KMS-11 (cell line): ENCODE results near the gene UTY.

Source experiments
- H2AFZ ChIP-seq: fragments of 200-600 bp; sonication (generic); 2 replicates; pipeline ENCODE4 v1.6.1; 2016; ENCODE audit warnings: antibody characterized with exemption, mixed run types, low read depth
- H3K27ac ChIP-seq: fragments of 200-600 bp; sonication (generic); 2 replicates; pipeline ENCODE4 v1.6.1; 2016; ENCODE audit warnings: mild to moderate bottlenecking, mixed run types
- H3K27me3 ChIP-seq: fragments of 200-600 bp; sonication (generic); 2 replicates; pipeline ENCODE4 v1.6.1; 2017; ENCODE audit warnings: mild to moderate bottlenecking, low read depth, mixed run types, moderate library complexity; ENCODE audit not compliant: insufficient read depth
- H3K36me3 ChIP-seq: fragments of 200-600 bp; sonication (generic); 2 replicates; pipeline ENCODE4 v1.6.1; 2017; ENCODE audit warnings: mild to moderate bottlenecking, mixed run types; ENCODE audit not compliant: insufficient read depth
- H3K4me1 ChIP-seq: fragments of 200-600 bp; sonication (generic); 2 replicates; pipeline ENCODE4 v1.6.1; 2016; ENCODE audit warnings: mild to moderate bottlenecking, low read depth, mixed run types; ENCODE audit not compliant: poor library complexity, severe bottlenecking
- H3K4me2 ChIP-seq: fragments of 200-600 bp; sonication (generic); 2 replicates; pipeline ENCODE4 v1.7.0; 2016; ENCODE audit warnings: mild to moderate bottlenecking, mixed run types
- H3K4me3 ChIP-seq: fragments of 200-600 bp; sonication (generic); IDR thresholded peaks from 2 replicates; pipeline ENCODE4 v1.6.1; 2017; ENCODE audit warnings: low read depth, low read length, mixed read lengths; ENCODE audit not compliant: insufficient read depth
- H3K79me2 ChIP-seq: fragments of 200-600 bp; sonication (generic); 2 replicates; pipeline ENCODE4 v1.6.1; 2016; ENCODE audit warnings: low read depth, mixed run types; ENCODE audit not compliant: insufficient read depth
- H3K9ac ChIP-seq: fragments of 200-600 bp; sonication (generic); 2 replicates; pipeline ENCODE4 v1.6.1; 2016; ENCODE audit warnings: mild to moderate bottlenecking, mixed run types
- H4K20me1 ChIP-seq: fragments of 200-600 bp; sonication (generic); 2 replicates; pipeline ENCODE4 v1.6.1; 2016; ENCODE audit warnings: mild to moderate bottlenecking, mixed run types; ENCODE audit not compliant: insufficient read depth
- TF ChIP-seq, protein P1 (sequence below): fragments of 200-600 bp; sonication (generic); conservative IDR thresholded peaks from 2 replicates; pipeline ENCODE4 v1.6.1; 2017; ENCODE audit warnings: low read depth, mild to moderate bottlenecking, antibody characterized with exemption, low read length, moderate library complexity, mixed read lengths

Gene UTY

DNA sequence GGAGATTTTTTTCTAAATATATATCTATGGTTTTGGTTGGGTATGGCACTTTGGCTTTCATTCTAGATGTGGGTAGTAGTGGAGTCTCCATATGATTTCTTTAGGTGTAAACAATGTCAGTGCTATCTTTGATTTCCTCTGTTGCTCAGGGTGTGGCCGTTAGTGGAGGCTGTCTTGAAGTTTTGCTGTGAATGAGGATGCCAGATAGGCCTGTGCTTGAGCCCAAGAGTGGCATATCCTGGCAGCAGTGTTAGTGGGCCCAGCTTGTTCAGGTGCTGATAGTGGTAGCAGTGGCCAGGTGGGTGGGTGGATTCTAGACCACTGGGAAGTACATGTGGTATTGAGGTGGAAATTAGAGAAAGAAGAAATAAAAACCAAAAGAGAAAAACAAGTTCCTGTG, 8.9 kb upstream of the UTY start:
- Histone ChIP-seq H4K20me1 (no peaks in the 10 kb centered on the region), H3K9ac (no peak overlapping the region), H3K4me3 (no peak overlapping the region), H3K27me3 (no peaks in the 10 kb centered on the region), H3K4me1 (no peaks in the 10 kb centered on the region), H3K27ac (no peak overlapping the region), H3K36me3 (no peaks in the 10 kb centered on the region), H2AFZ (no peak overlapping the region), H3K4me2 (no peak overlapping the region), H3K79me2 (no peaks in the 10 kb centered on the region)
- TF ChIP-seq, protein P1, sequence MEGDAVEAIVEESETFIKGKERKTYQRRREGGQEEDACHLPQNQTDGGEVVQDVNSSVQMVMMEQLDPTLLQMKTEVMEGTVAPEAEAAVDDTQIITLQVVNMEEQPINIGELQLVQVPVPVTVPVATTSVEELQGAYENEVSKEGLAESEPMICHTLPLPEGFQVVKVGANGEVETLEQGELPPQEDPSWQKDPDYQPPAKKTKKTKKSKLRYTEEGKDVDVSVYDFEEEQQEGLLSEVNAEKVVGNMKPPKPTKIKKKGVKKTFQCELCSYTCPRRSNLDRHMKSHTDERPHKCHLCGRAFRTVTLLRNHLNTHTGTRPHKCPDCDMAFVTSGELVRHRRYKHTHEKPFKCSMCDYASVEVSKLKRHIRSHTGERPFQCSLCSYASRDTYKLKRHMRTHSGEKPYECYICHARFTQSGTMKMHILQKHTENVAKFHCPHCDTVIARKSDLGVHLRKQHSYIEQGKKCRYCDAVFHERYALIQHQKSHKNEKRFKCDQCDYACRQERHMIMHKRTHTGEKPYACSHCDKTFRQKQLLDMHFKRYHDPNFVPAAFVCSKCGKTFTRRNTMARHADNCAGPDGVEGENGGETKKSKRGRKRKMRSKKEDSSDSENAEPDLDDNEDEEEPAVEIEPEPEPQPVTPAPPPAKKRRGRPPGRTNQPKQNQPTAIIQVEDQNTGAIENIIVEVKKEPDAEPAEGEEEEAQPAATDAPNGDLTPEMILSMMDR: no peak

DNA sequence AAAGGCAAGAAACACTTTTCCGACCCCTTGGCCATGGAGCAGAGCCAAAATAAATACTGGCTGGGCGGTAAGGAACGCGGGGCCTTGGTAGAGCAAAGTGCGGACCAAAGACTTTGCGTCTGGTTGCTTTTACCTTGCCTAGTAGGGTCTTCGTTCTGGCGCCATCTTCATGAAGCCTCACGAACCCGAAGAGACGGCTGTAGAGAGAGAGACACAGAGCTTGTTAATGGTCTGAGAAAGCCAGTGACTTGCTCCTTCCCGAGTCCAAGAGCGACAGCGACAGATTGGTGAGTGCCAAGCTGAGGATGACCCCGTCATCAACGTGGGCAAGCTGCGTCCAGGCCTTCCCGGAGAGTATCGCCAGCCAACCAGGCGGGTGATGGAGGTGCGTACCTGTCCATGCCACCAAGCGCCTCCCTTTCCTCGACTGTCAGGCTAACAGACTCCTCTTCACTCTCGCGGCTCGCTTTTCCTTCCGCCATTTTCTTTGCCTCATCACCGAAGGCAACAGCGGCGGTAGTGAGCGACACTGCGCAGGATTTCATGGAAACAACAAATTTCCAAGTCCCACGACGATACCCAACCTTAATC, 617 bp downstream of the UTY start:
- Histone ChIP-seq H3K27ac (no peak overlapping the region), H2AFZ (no peak overlapping the region), H3K9ac (no peak overlapping the region)

DNA sequence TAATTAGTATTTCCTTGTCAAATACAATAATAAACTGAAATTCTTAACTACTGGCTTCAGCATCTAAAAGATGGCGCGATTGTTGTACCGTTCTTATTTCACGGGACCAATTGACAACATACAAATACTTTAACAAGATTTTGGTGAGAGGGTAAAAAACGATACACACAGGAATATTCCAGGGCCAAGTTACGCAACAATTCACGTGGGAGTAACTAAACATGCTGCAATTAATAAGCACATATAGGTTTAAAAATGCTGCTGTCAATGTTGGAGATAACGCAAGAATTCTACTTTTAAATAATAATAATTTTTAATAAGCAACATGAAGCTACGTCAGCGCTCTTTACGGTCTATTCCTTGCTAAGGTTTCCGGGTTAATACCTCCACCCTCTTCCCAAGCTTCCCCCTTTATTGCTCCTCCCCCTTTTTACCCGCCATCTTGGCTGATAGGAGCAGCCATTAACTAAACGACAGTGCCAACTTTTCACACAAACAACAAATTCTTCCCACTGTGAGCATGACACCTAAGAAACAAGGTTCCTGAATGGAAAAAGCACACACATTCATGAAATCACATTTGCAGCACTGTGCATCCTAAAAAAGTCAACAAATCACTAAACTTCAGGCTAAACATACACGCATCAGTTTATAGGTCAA, 1.6 kb downstream of the UTY start:
- H3K79me2 ChIP-seq: no peaks in the 10 kb centered on the region
- no peak overlapping the region for H3K27ac ChIP-seq
- H3K36me3 ChIP-seq: no peaks in the 10 kb centered on the region
- no peaks in the 10 kb centered on the region for H4K20me1 ChIP-seq
- no peaks in the 10 kb centered on the region for H3K27me3 ChIP-seq
- TF ChIP-seq, protein P1: no peak
- no peak overlapping the region for H3K4me2 ChIP-seq
- no peak overlapping the region for H2AFZ ChIP-seq
- H3K4me3 ChIP-seq: no peak overlapping the region
- H3K9ac ChIP-seq: no peak overlapping the region
- no peaks in the 10 kb centered on the region for H3K4me1 ChIP-seq

More for the DNA sequence above, 617 bp downstream of the UTY start:
- Histone ChIP-seq H3K27me3 (no peaks in the 10 kb centered on the region), H3K79me2 (no peaks in the 10 kb centered on the region), H3K4me2 (no peak overlapping the region), H4K20me1 (no peaks in the 10 kb centered on the region), H3K4me1 (no peaks in the 10 kb centered on the region), H3K36me3 (no peaks in the 10 kb centered on the region), H3K4me3 (no peak overlapping the region)
- TF ChIP-seq, protein P1: no peak

DNA sequence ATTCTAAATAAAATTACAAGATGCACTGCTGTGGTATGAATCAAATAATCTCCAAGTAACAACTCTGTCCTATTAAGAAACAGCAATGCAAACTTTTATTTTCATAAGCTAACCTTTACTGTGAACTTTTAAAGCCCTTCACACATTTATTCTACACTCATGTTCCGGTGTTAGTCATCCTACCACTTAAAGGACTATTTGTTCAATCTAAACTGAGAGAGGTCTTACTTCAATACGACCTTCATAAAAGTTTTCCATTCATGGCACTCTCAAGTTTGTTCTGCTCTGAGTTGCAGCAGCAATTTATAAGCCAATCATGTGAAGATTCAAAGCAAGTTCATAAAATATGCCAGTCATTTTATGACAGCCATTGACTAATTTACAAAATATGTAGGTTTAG, 4.8 kb downstream of the UTY start:
- no peak overlapping the region for H3K9ac ChIP-seq
- H3K27ac ChIP-seq: no peak overlapping the region
- H3K27me3 ChIP-seq: no peaks in the 10 kb centered on the region
- no peak overlapping the region for H3K4me2 ChIP-seq
- TF ChIP-seq, protein P1: no peak
- no peak overlapping the region for H2AFZ ChIP-seq
- H3K36me3 ChIP-seq: no peaks in the 10 kb centered on the region
- no peaks in the 10 kb centered on the region for H3K79me2 ChIP-seq
- H3K4me3 ChIP-seq: no peak overlapping the region
- H3K4me1 ChIP-seq: no peaks in the 10 kb centered on the region
- no peaks in the 10 kb centered on the region for H4K20me1 ChIP-seq
